Natural killer cell (primary cell): ENCODE measurements around the gene C2. TPM values are rescaled to one million over a fixed set of nuclear protein-coding genes. Genes with fewer than 3 reads are reported as not detected.

Experiments
- ATAC-seq, 3 donors: fragments of 150-1000 bp in 2 of 3; fragments of 200-7000 bp in 1 of 3; cut with Tn5 transposase; 1 replicate in 1 of 3; 2 replicates in 2 of 3; pipeline ENCODE4 v1.10.0; 2021; ENCODE audit warnings: mild to moderate bottlenecking in 2 of 3, moderate library complexity in 2 of 3
- DNase-seq, 2 donors: peaks; one replicate each; pipeline versions ENCODE4 v3.0.0 to v3.0.0-alpha.2; 2013 to 2021; ENCODE audit warnings: mixed read lengths in 1 of 2
- H3K27ac ChIP-seq: one replicate; pipeline ENCODE4 v1.5.1; 2013; ENCODE audit warnings: mild to moderate bottlenecking, low read length
- H3K27me3 ChIP-seq: one replicate; pipeline ENCODE4 v1.6.1; 2013; ENCODE audit warnings: low read length; ENCODE audit not compliant: control insufficient read depth, insufficient read depth
- H3K36me3 ChIP-seq: one replicate; pipeline ENCODE4 v1.6.1; 2013; ENCODE audit warnings: low read length; ENCODE audit not compliant: control insufficient read depth, insufficient read depth
- H3K4me1 ChIP-seq: one replicate; pipeline ENCODE4 v1.6.1; 2013; ENCODE audit warnings: low read length; ENCODE audit not compliant: control insufficient read depth, insufficient read depth
- H3K4me3 ChIP-seq: one replicate; pipeline ENCODE4 v1.5.1; 2013; ENCODE audit warnings: low read length
- H3K9me3 ChIP-seq: one replicate; pipeline ENCODE4 v1.6.1; 2013; ENCODE audit warnings: low read length; ENCODE audit not compliant: control insufficient read depth, insufficient read depth
- H3K27ac Mint-ChIP-seq, 2 donors: one replicate each; pipeline ENCODE4 v1.8.0; 2022; ENCODE audit warnings: mild to moderate bottlenecking in 2 of 2, mixed read lengths in 2 of 2, moderate library complexity in 1 of 2
- H3K27me3 Mint-ChIP-seq, 2 donors: one replicate each; pipeline ENCODE4 v1.8.0; 2022; ENCODE audit warnings: low read depth in 2 of 2, mixed read lengths in 2 of 2
- H3K36me3 Mint-ChIP-seq: one replicate; pipeline ENCODE4 v1.8.0; 2022; ENCODE audit warnings: mixed read lengths
- H3K4me1 Mint-ChIP-seq, 2 donors: one replicate each; pipeline ENCODE4 v1.8.0; 2022; ENCODE audit warnings: mixed read lengths in 2 of 2
- H3K4me3 Mint-ChIP-seq: one replicate; pipeline ENCODE4 v1.8.0; 2022; ENCODE audit warnings: mild to moderate bottlenecking, moderate library complexity, mixed read lengths
- H3K9me3 Mint-ChIP-seq, 2 donors: one replicate each; pipeline ENCODE4 v1.8.0; 2022; ENCODE audit warnings: mixed read lengths in 2 of 2
- CTCF ChIP-seq: fragments of 200-600 bp; IDR thresholded peaks from one replicate; pipeline ENCODE4 v1.8.0; 2022; ENCODE audit warnings: antibody characterized with exemption
- WGBS: methylation state at CpG from one replicate; pipeline ENCODE4 v1.1.7; 2013; ENCODE audit warnings: missing lambda C conversion rate; ENCODE audit not compliant: insufficient coverage; 5-methylcytosine and 5-hydroxymethylcytosine counted together
- intact Hi-C: fragments of 100-400 bp; cut with micrococcal nuclease; formaldehyde crosslinking; loops from one replicate; pipeline ENCODE4 v1.14.2; 2022
- total RNA-seq, 4 donors: library from RNA; stranded (reverse); fragments of 120-200 nt in 1 of 4; gene quantifications; one replicate each; pipeline versions ENCODE4 v1.2.3 to v1.2.4, GENCODE V29; 2013 to 2022

The C2 gene
- total RNA-seq, 3 donors from 2014 or later (not counting 1 experiment from before 2014, with no cell fraction given): 0.55 to 1.3 (median 1.0) TPM

DNA sequence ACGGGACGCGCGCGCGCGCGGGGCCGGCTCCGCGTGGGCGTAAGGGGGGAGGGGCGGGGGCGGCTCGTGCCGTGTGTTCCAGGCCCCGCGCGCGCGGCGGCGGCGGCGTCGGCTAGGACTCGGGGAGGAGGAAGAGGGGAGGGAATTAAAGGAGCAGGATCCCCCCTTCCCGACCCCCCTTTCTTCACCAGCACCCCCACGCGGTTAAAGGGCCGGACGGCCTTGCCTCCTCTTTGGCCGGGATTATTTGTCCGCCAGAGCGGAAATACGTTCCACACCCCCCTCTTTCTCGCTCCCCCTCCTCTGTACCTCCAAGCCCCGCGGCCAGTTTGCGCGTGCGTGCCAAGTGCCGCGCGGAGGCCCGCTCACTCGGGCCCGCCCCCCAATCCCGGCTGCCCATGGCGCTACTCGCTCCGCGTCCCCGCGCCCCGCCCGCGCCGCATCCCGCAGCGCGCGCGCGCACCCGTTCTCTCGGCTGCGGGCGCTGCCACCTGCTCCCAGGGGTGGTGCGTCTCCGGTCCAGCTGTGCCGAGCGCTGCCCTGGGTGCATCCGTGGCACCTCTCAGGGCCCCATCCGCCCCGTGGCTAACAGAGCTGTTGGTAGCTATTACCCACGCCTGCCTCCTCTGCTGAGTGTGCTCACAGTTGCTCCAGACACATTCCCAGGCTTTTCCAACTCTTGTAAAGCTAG is 25.4 kb upstream of the C2 start, which contains the start of gene ZBTB12:
Gene ZBTB12 (minus strand): TSS at position 134 of the 691 bp plus-strand sequence. CDS start 781 bp downstream, outside the sequence.
- H3K27ac Mint-ChIP-seq: peak within 1 kb of the TSS; percentile 2 to 56
- no peaks in the 10 kb centered on the region for H3K9me3 ChIP-seq
- no peaks in the 10 kb centered on the region for H3K9me3 Mint-ChIP-seq
- H3K4me1 ChIP-seq: peaks cover 45% of the 10 kb centered on the region
- H3K36me3 ChIP-seq: no peaks in the 10 kb centered on the region
- no peaks in the 10 kb centered on the region for H3K36me3 Mint-ChIP-seq
- peak within 1 kb of the TSS; percentile 65 for H3K27ac ChIP-seq
- peak; percentile 74 to 93 for DNase-seq
- peak within 1 kb of the TSS; percentile 71 for H3K4me3 ChIP-seq
- peaks cover 0 to 5% of the 10 kb centered on the region in 2 donors for H3K27me3 Mint-ChIP-seq
- under 1% methylated on average over 71 of the region's 77 CpGs for WGBS
- H3K4me3 Mint-ChIP-seq: peak within 1 kb of the TSS; percentile 82
- peak; percentile 59 to 75 (median 66) for ATAC-seq
- no peaks in the 10 kb centered on the region for H3K27me3 ChIP-seq
- peaks cover 27 to 42% of the 10 kb centered on the region in 2 donors for H3K4me1 Mint-ChIP-seq
- intact Hi-C loops: no loop called here
- TF ChIP-seq CTCF: no peak

GRCh38 chr6:31903957-31904356 is 23.6 kb upstream of the C2 start:
- peaks cover 0 to 5% of the 10 kb centered on the region in 2 donors for H3K27me3 Mint-ChIP-seq
- peak overlapping the region; percentile 50 for H3K4me3 Mint-ChIP-seq
- intact Hi-C loops: no loop called here
- Histone ChIP-seq H3K27ac (no peak overlapping the region), H3K9me3 (no peaks in the 10 kb centered on the region), H3K27me3 (no peaks in the 10 kb centered on the region), H3K4me3 (no peak overlapping the region), H3K4me1 (peaks cover 38% of the 10 kb centered on the region), H3K36me3 (no peaks in the 10 kb centered on the region)
- 95% methylated on average over 2 of the region's 3 CpGs for WGBS
- H3K27ac Mint-ChIP-seq: no peak overlapping the region
- no peak for ATAC-seq
- no peak for TF ChIP-seq CTCF
- H3K9me3 Mint-ChIP-seq: no peaks in the 10 kb centered on the region
- H3K36me3 Mint-ChIP-seq: no peaks in the 10 kb centered on the region
- H3K4me1 Mint-ChIP-seq: peaks cover 16 to 30% of the 10 kb centered on the region in 2 donors
- no peak for DNase-seq

GRCh38 chr6:31905041-31905440 is 22.5 kb upstream of the C2 start:
- Mint-ChIP-seq H3K4me3 (no peak overlapping the region), H3K27me3 (peaks cover 0 to 5% of the 10 kb centered on the region in 2 donors), H3K4me1 (peaks cover 10 to 20% of the 10 kb centered on the region in 2 donors), H3K27ac (no peak overlapping the region), H3K36me3 (no peaks in the 10 kb centered on the region), H3K9me3 (no peaks in the 10 kb centered on the region)
- no peak for TF ChIP-seq CTCF
- Histone ChIP-seq H3K36me3 (no peaks in the 10 kb centered on the region), H3K27me3 (no peaks in the 10 kb centered on the region), H3K4me1 (peaks cover 28% of the 10 kb centered on the region), H3K4me3 (no peak overlapping the region), H3K27ac (no peak overlapping the region), H3K9me3 (no peaks in the 10 kb centered on the region)
- intact Hi-C loops: no loop called here
- ATAC-seq (no peak), DNase-seq (no peak)
- no CpG with 5 or more reads among the region's 1 CpG for WGBS
